Neural progenitor cell (in vitro differentiated cells): ENCODE data around the gene BEND3. TPM values are rescaled to one million over a fixed set of nuclear protein-coding genes. Genes with fewer than 3 reads are reported as not detected.

Experiments used
- DNase-seq: peaks from one replicate; pipeline ENCODE4 v3.0.0-alpha.2; 2016; ENCODE audit warnings: low spot score
- H2AFZ ChIP-seq: fragments of 200-600 bp; sonication (generic); replicated peaks from 2 replicates; pipeline ENCODE4 v1.6.1; 2016; ENCODE audit warnings: antibody characterized with exemption
- H3F3A ChIP-seq: fragments of 200-600 bp; sonication (generic); 2 replicates; pipeline ENCODE4 v1.6.1; 2016; ENCODE audit warnings: antibody characterized with exemption, low read depth
- H3K27ac ChIP-seq: fragments of 200-600 bp; sonication (generic); 2 replicates; pipeline ENCODE4 v1.5.1; 2016; ENCODE audit warnings: mild to moderate bottlenecking
- H3K27me3 ChIP-seq: fragments of 200-600 bp; sonication (generic); 2 replicates; pipeline ENCODE4 v1.6.1; 2016; ENCODE audit warnings: mild to moderate bottlenecking, moderate library complexity
- H3K36me3 ChIP-seq: fragments of 200-600 bp; sonication (generic); 2 replicates; pipeline ENCODE4 v1.5.1; 2016
- H3K4me1 ChIP-seq: fragments of 200-600 bp; sonication (generic); 2 replicates; pipeline ENCODE4 v1.6.1; 2016; ENCODE audit warnings: mixed run types
- H3K4me2 ChIP-seq: fragments of 200-600 bp; sonication (generic); 2 replicates; pipeline ENCODE4 v1.6.1; 2016
- H3K4me3 ChIP-seq: fragments of 200-600 bp; sonication (generic); 2 replicates; pipeline ENCODE4 v1.5.1; 2016
- H3K79me2 ChIP-seq: fragments of 200-600 bp; sonication (generic); 2 replicates; pipeline ENCODE4 v1.6.1; 2016; ENCODE audit warnings: low read depth
- H3K9ac ChIP-seq: fragments of 200-600 bp; sonication (generic); 2 replicates; pipeline ENCODE4 v1.6.1; 2016
- H3K9me3 ChIP-seq: fragments of 200-600 bp; sonication (generic); 2 replicates; pipeline ENCODE4 v1.5.1; 2016; ENCODE audit warnings: low read depth
- H4K20me1 ChIP-seq: fragments of 200-600 bp; sonication (generic); 2 replicates; pipeline ENCODE4 v1.6.1; 2016; ENCODE audit warnings: low read depth
- H3K27ac Mint-ChIP-seq: 3 replicates; pipeline ENCODE4 v1.8.0; 2021; ENCODE audit warnings: mixed read lengths
- H3K27me3 Mint-ChIP-seq: 2 replicates; pipeline ENCODE4 v1.8.0; 2022; ENCODE audit warnings: low read depth, mild to moderate bottlenecking, inconsistent platforms, moderate library complexity, mixed read lengths; ENCODE audit not compliant: insufficient read depth
- H3K36me3 Mint-ChIP-seq: 3 replicates; pipeline ENCODE4 v1.8.0; 2021; ENCODE audit warnings: mixed read lengths
- H3K4me1 Mint-ChIP-seq: 3 replicates; pipeline ENCODE4 v1.8.0; 2021; ENCODE audit warnings: mixed read lengths
- H3K4me3 Mint-ChIP-seq: 3 replicates; pipeline ENCODE4 v1.8.0; 2021; ENCODE audit warnings: mild to moderate bottlenecking, moderate library complexity, mixed read lengths
- H3K9me3 Mint-ChIP-seq: 3 replicates; pipeline ENCODE4 v1.8.0; 2020; ENCODE audit warnings: mixed read lengths
- CTCF ChIP-seq: fragments of 200-600 bp; sonication (generic); IDR thresholded peaks from 2 replicates; pipeline ENCODE4 v1.5.1; 2017; ENCODE audit warnings: antibody characterized with exemption, mild to moderate bottlenecking
- EZH2 ChIP-seq: fragments of 200-600 bp; sonication (generic); IDR thresholded peaks from 2 replicates; pipeline ENCODE4 v1.6.1; 2017; ENCODE audit warnings: antibody characterized with exemption, mild to moderate bottlenecking, moderate library complexity
- EZH2phosphoT487 ChIP-seq: fragments of 200-600 bp; sonication (generic); IDR thresholded peaks from 2 replicates; pipeline ENCODE4 v1.6.1; 2017; ENCODE audit warnings: antibody characterized with exemption
- total RNA-seq: library from RNA; depleted of rRNA; stranded (reverse); fragments of >200 nt; gene quantifications from 2 replicates; pipeline ENCODE4 v1.2.3, GENCODE V29; 2015; ENCODE audit warnings: low replicate concordance

Gene BEND3
- total RNA-seq, 1 donor from 2014 or later, result 9.2 TPM

GRCh38 chr6:107102414-107102805, 12.9 kb downstream of the BEND3 start:
- Histone ChIP-seq H3K79me2 (peaks cover 75% of the 10 kb centered on the region), H3K4me3 (no peak overlapping the region)

GRCh38 chr6:107101686-107102413, 13.5 kb downstream of the BEND3 start:
- no peak overlapping the region for H3K4me3 ChIP-seq

More at GRCh38 chr6:107102414-107102805, 12.9 kb downstream of the BEND3 start:
- H3K4me1 Mint-ChIP-seq, result peaks cover 42% of the 10 kb centered on the region
- Histone ChIP-seq H3K36me3 (no peaks in the 10 kb centered on the region), H3K9ac (no peak overlapping the region), H3K27me3 (no peaks in the 10 kb centered on the region), H3K4me1 (peaks cover 46% of the 10 kb centered on the region), H4K20me1 (no peaks in the 10 kb centered on the region), H3K27ac (no peak overlapping the region), H2AFZ (peak overlapping the region; percentile 7), H3F3A (peaks cover 23% of the 10 kb centered on the region), H3K4me2 (peak overlapping the region; percentile 18), H3K9me3 (no peaks in the 10 kb centered on the region)
- H3K27ac Mint-ChIP-seq, result peak overlapping the region; percentile 79
- H3K9me3 Mint-ChIP-seq, result no peaks in the 10 kb centered on the region
- H3K4me3 Mint-ChIP-seq, result no peak overlapping the region
- no peak for DNase-seq
- H3K27me3 Mint-ChIP-seq, result no peaks in the 10 kb centered on the region
- H3K36me3 Mint-ChIP-seq, result peaks cover 8% of the 10 kb centered on the region
- TF ChIP-seq EZH2 (no peak), CTCF (no peak), EZH2phosphoT487 (no peak)

GRCh38 chr6:107101211-107101610, 14.1 kb downstream of the BEND3 start:
- Histone ChIP-seq H3K9ac (no peak overlapping the region), H3K27ac (no peak overlapping the region), H3K4me1 (peaks cover 43% of the 10 kb centered on the region), H3K4me2 (no peak overlapping the region), H3K79me2 (peaks cover 64% of the 10 kb centered on the region), H2AFZ (no peak overlapping the region), H3K9me3 (no peaks in the 10 kb centered on the region), H3F3A (peaks cover 22% of the 10 kb centered on the region), H3K27me3 (no peaks in the 10 kb centered on the region), H3K4me3 (no peak overlapping the region), H4K20me1 (no peaks in the 10 kb centered on the region), H3K36me3 (no peaks in the 10 kb centered on the region)
- H3K36me3 Mint-ChIP-seq, result peaks cover 8% of the 10 kb centered on the region
- no peak overlapping the region for H3K4me3 Mint-ChIP-seq
- H3K4me1 Mint-ChIP-seq, result peaks cover 41% of the 10 kb centered on the region
- no peaks in the 10 kb centered on the region for H3K9me3 Mint-ChIP-seq
- peak overlapping the region; percentile 61 for H3K27ac Mint-ChIP-seq
- no peaks in the 10 kb centered on the region for H3K27me3 Mint-ChIP-seq
- TF ChIP-seq EZH2, result no peak
- no peak for TF ChIP-seq CTCF
- TF ChIP-seq EZH2phosphoT487, result no peak
- no peak for DNase-seq

More at GRCh38 chr6:107101686-107102413, 13.5 kb downstream of the BEND3 start:
- Histone ChIP-seq H2AFZ (no peak overlapping the region), H3K9me3 (no peaks in the 10 kb centered on the region), H3K27me3 (no peaks in the 10 kb centered on the region), H4K20me1 (no peaks in the 10 kb centered on the region), H3K4me2 (peak overlapping the region; percentile 18), H3K79me2 (peaks cover 69% of the 10 kb centered on the region), H3K9ac (no peak overlapping the region), H3K27ac (no peak overlapping the region), H3F3A (peaks cover 23% of the 10 kb centered on the region), H3K4me1 (peaks cover 46% of the 10 kb centered on the region), H3K36me3 (no peaks in the 10 kb centered on the region)
- H3K4me1 Mint-ChIP-seq, result peaks cover 42% of the 10 kb centered on the region
- TF ChIP-seq CTCF, result no peak
- no peak for TF ChIP-seq EZH2
- TF ChIP-seq EZH2phosphoT487, result no peak
- H3K9me3 Mint-ChIP-seq, result no peaks in the 10 kb centered on the region
- DNase-seq, result no peak
- H3K36me3 Mint-ChIP-seq, result peaks cover 8% of the 10 kb centered on the region
- no peaks in the 10 kb centered on the region for H3K27me3 Mint-ChIP-seq
- H3K27ac Mint-ChIP-seq, result peak overlapping the region; percentile 61
- no peak overlapping the region for H3K4me3 Mint-ChIP-seq
